ENCODE measurements around the gene CENPV. TPM values are rescaled to one million over a fixed set of nuclear protein-coding genes. Genes with fewer than 3 reads are reported as not detected.
A peak's percentile ranks its signal among the peaks of the same experiment; 100 is the strongest.

The CENPV gene
- total and polyA plus RNA-seq, 2 of the 13 experiments (the other 11 are each of a cell fraction or from before 2014, with no cell fraction given) = 193 to 292 TPM

GRCh38 chr17:16297367-16298139 is 55.7 kb downstream of the CENPV start (continued):
- TF ChIP-seq PRDM15 (CRISPR knock-in tag; IDR thresholded peaks at IDR 0.05) = no peak
- TF ChIP-seq SP1 (IDR thresholded peaks at IDR 0.05) = no peak
- TF ChIP-seq SP1 (CRISPR knock-in tag; IDR thresholded peaks at IDR 0.05) = no peak
- no peak for TF ChIP-seq ZFYVE20 (CRISPR knock-in tag; IDR thresholded peaks at IDR 0.05; ENCODE audit: borderline replicate concordance, low read depth)
- no peak for TF ChIP-seq IRF1 (CRISPR knock-in tag; IDR thresholded peaks at IDR 0.05; ENCODE audit: low read depth)
- no peak for TF ChIP-seq RORA (CRISPR knock-in tag; IDR thresholded peaks at IDR 0.05)
- no peak for TF ChIP-seq ZNF460 (CRISPR knock-in tag; IDR thresholded peaks at IDR 0.05; ENCODE audit: borderline replicate concordance)
- TF ChIP-seq ZBTB8A (CRISPR knock-in tag; IDR thresholded peaks at IDR 0.05; ENCODE audit: borderline replicate concordance, low read depth) = no peak
- TF ChIP-seq ZNF567 (CRISPR knock-in tag; IDR thresholded peaks at IDR 0.05; ENCODE audit: borderline replicate concordance) = no peak
- TF ChIP-seq PITX1 (CRISPR knock-in tag; IDR thresholded peaks at IDR 0.05) = no peak
- TF ChIP-seq ZNF282 (IDR thresholded peaks at IDR 0.05; ENCODE audit: partially characterized antibody) = no peak
- TF ChIP-seq ZNF660 (CRISPR knock-in tag; IDR thresholded peaks at IDR 0.05; ENCODE audit: borderline replicate concordance, low read depth) = no peak
- no peak for TF ChIP-seq HOXA9 (CRISPR knock-in tag; IDR thresholded peaks at IDR 0.05; ENCODE audit: borderline replicate concordance)
- TF ChIP-seq HOXA3 (CRISPR knock-in tag; IDR thresholded peaks at IDR 0.05) = no peak; the same call in 1 of the 2 replicates
- TF ChIP-seq ZNF510 (CRISPR knock-in tag; IDR thresholded peaks at IDR 0.05; ENCODE audit: low read depth) = no peak
- no peak for TF ChIP-seq ZBTB46 (CRISPR knock-in tag; IDR thresholded peaks at IDR 0.05; ENCODE audit: borderline replicate concordance)
- peak; percentile 73; the same call in 1 of the 2 replicates for TF ChIP-seq TOPORS (CRISPR knock-in tag; IDR thresholded peaks at IDR 0.05)
- no peak for TF ChIP-seq ZNF800 (CRISPR knock-in tag; IDR thresholded peaks at IDR 0.05)
- no peak for TF ChIP-seq ZNF75D (CRISPR knock-in tag; IDR thresholded peaks at IDR 0.05; ENCODE audit: borderline replicate concordance)
- TF ChIP-seq TEAD2 (CRISPR knock-in tag; IDR thresholded peaks at IDR 0.05) = no peak
- no peak for TF ChIP-seq SMAD3 (CRISPR knock-in tag; IDR thresholded peaks at IDR 0.05)
- TF ChIP-seq ZMYM3 (CRISPR knock-in tag; IDR thresholded peaks at IDR 0.05) = no peak

All from HepG2 (cell line).